Body of pancreas (tissue), 4 donors: ENCODE measurements around the gene HBG2.
"Not testable (repeated sequence)": the region's sequence is repeated elsewhere in the genome, so short reads cannot be mapped to it uniquely, and the experiment has no call there.

Experiments used
- CTCF ChIP-seq, 7 experiments: fragments of 450-650 bp in 4 of 7; fragments of 200-600 bp in 3 of 7; sonication (generic) in 3 of 7; IDR thresholded peaks; one replicate each; pipeline ENCODE4 v1.5.1; 2016 to 2019; ENCODE audit warnings: antibody characterized with exemption in 7 of 7
- POLR2A ChIP-seq, 3 donors: fragments of 450-650 bp; IDR thresholded peaks; one replicate each; pipeline ENCODE4 v1.6.1; 2016; ENCODE audit warnings: antibody characterized with exemption in 3 of 3, mild to moderate bottlenecking in 2 of 3

GRCh38 chr11:5248498-5248897 is 6.1 kb downstream of the HBG2 start:
- TF ChIP-seq CTCF, POLR2A (IDR thresholded peaks at IDR 0.05): not testable (repeated sequence)
